A673 (cell line): Measurements from ENCODE around the gene CAPN10. TPM values are rescaled to one million over a fixed set of nuclear protein-coding genes. Genes with fewer than 3 reads are reported as not detected.

Experiments used
- BruUV-seq: library from RNA; stranded (reverse); fragments of 400-500 nt; replicated peaks from 2 replicates; lab custom pipeline; 2021; lab: Mats Ljungman, UMichigan
- CTCF ChIA-PET: fragments of 300-600 bp; sonication (Branson Sonifier 250); formaldehyde crosslinking; loops from one replicate; lab custom pipeline; 2022; ENCODE audit warnings: antibody characterized with exemption; lab: Charles Lee
- POLR2A ChIA-PET: fragments of 300-600 bp; sonication (Branson Sonifier 250); formaldehyde crosslinking; loops from one replicate; lab custom pipeline; 2022; ENCODE audit warnings: antibody characterized with exemption; ENCODE audit not compliant: low non-redundant PET; lab: Charles Lee
- DNase-seq: peaks from one replicate; pipeline ENCODE4 v3.0.0-alpha.2; 2015; ENCODE audit warnings: low spot score
- H3K27ac ChIP-seq: fragments of 200-600 bp; sonication (generic); 2 replicates; pipeline ENCODE4 v1.5.1; 2016; ENCODE audit warnings: mixed run types, low read depth, mild to moderate bottlenecking, mixed read lengths, antibody characterized with exemption, low read length; ENCODE audit not compliant: poor library complexity, severe bottlenecking
- H3K27me3 ChIP-seq: fragments of 200-600 bp; sonication (generic); replicated peaks from 2 replicates; pipeline ENCODE4 v1.6.1; 2017; ENCODE audit warnings: mixed run types, low read depth, mild to moderate bottlenecking, mixed read lengths, antibody characterized with exemption, low read length; ENCODE audit not compliant: insufficient read depth, poor library complexity
- H3K36me3 ChIP-seq: fragments of 200-600 bp; sonication (generic); 2 replicates; pipeline ENCODE4 v1.6.1; 2016; ENCODE audit warnings: mixed run types, mild to moderate bottlenecking, mixed read lengths, antibody characterized with exemption, low read length; ENCODE audit not compliant: insufficient read depth, poor library complexity, severe bottlenecking
- H3K4me1 ChIP-seq: fragments of 200-600 bp; sonication (generic); 2 replicates; pipeline ENCODE4 v1.6.1; 2017; ENCODE audit warnings: mixed run types, mild to moderate bottlenecking, mixed read lengths, antibody characterized with exemption, low read length; ENCODE audit not compliant: insufficient read depth, poor library complexity, severe bottlenecking
- H3K4me3 ChIP-seq: fragments of 200-600 bp; sonication (generic); 2 replicates; pipeline ENCODE4 v1.5.1; 2016; ENCODE audit warnings: low read depth, mixed run types, mild to moderate bottlenecking, mixed read lengths, low read length; ENCODE audit not compliant: poor library complexity, severe bottlenecking
- H3K9me3 ChIP-seq: fragments of 200-600 bp; sonication (generic); 2 replicates; pipeline ENCODE4 v1.6.1; 2016; ENCODE audit warnings: mixed run types, low read depth, mild to moderate bottlenecking, mixed read lengths, antibody characterized with exemption, low read length; ENCODE audit not compliant: poor library complexity, severe bottlenecking
- CTCF ChIP-seq: fragments of 300-800, 200-600 bp; sonication (generic); conservative IDR thresholded peaks from 2 replicates; pipeline ENCODE4 v1.5.1; 2017; ENCODE audit warnings: low read depth, mild to moderate bottlenecking, antibody characterized with exemption, low read length, moderate library complexity, mixed read lengths
- EZH2 ChIP-seq: fragments of 200-600 bp; sonication (generic); IDR thresholded peaks from 2 replicates; pipeline ENCODE4 v1.6.1; 2017; ENCODE audit warnings: borderline replicate concordance, low read depth, mild to moderate bottlenecking, mixed read lengths, antibody characterized with exemption, low read length; ENCODE audit not compliant: poor library complexity, severe bottlenecking
- intact Hi-C: fragments of 100-400 bp; cut with micrococcal nuclease; formaldehyde crosslinking; loops from one replicate; pipeline ENCODE4 v1.10.0; 2022; ENCODE audit not compliant: unreplicated experiment
- total RNA-seq: library from RNA; stranded (reverse); gene quantifications from 2 replicates; pipeline ENCODE4 v1.2.3, GENCODE V29; 2021

The CAPN10 gene
- total RNA-seq, 1 experiment from 2014 or later, result 43.5 TPM

GRCh38 chr2:240593026-240593702 is 6.6 kb downstream of the CAPN10 start:
- peaks cover 11% of the 10 kb centered on the region for H3K36me3 ChIP-seq
- POLR2A ChIA-PET, result no interaction called here
- intact Hi-C loops, result no loop called here
- TF ChIP-seq CTCF (no peak), EZH2 (no peak)
- no peak overlapping the region for H3K4me3 ChIP-seq
- no peaks in the 10 kb centered on the region for H3K9me3 ChIP-seq
- no TSS peak for BruUV-seq
- DNase-seq, result no peak
- H3K27ac ChIP-seq, result no peak overlapping the region
- CTCF ChIA-PET, result no interaction called here
- no peaks in the 10 kb centered on the region for H3K27me3 ChIP-seq
- H3K4me1 ChIP-seq, result peaks cover 15% of the 10 kb centered on the region

GRCh38 chr2:240593703-240594451 is 7.3 kb downstream of the CAPN10 start:
- H3K36me3 ChIP-seq, result peaks cover 14% of the 10 kb centered on the region
- BruUV-seq, result no TSS peak
- H3K27me3 ChIP-seq, result no peaks in the 10 kb centered on the region
- ChIA-PET POLR2A (no interaction called here), CTCF (no interaction called here)
- H3K27ac ChIP-seq, result no peak overlapping the region
- TF ChIP-seq EZH2 (no peak), CTCF (no peak)
- H3K4me1 ChIP-seq, result peaks cover 8% of the 10 kb centered on the region
- H3K4me3 ChIP-seq, result no peak overlapping the region
- DNase-seq, result no peak
- intact Hi-C loops, result no loop called here
- H3K9me3 ChIP-seq, result no peaks in the 10 kb centered on the region

- TF ChIP-seq CTCF (no peak), EZH2 (no peak)
- peaks cover 14% of the 10 kb centered on the region for H3K36me3 ChIP-seq
- DNase-seq, result no peak
- no peak overlapping the region for H3K4me3 ChIP-seq
- CTCF ChIA-PET, result no interaction called here
- BruUV-seq, result no TSS peak
- H3K27ac ChIP-seq, result no peak overlapping the region
- POLR2A ChIA-PET, result no interaction called here
- intact Hi-C loops, result no loop called here
- H3K9me3 ChIP-seq, result no peaks in the 10 kb centered on the region
- no peaks in the 10 kb centered on the region for H3K27me3 ChIP-seq
- H3K4me1 ChIP-seq, result no peaks in the 10 kb centered on the region
Observed at GRCh38 chr2:240594511-240595380, 8.2 kb downstream of the CAPN10 start.
